Measurements from ENCODE around the gene CD247.
A peak's percentile ranks its signal among the peaks of the same experiment; 100 is the strongest.
"Not testable (repeated sequence)": the region's sequence is repeated elsewhere in the genome, so short reads cannot be mapped to it uniquely, and the experiment has no call there.

Gene CD247

DNA sequence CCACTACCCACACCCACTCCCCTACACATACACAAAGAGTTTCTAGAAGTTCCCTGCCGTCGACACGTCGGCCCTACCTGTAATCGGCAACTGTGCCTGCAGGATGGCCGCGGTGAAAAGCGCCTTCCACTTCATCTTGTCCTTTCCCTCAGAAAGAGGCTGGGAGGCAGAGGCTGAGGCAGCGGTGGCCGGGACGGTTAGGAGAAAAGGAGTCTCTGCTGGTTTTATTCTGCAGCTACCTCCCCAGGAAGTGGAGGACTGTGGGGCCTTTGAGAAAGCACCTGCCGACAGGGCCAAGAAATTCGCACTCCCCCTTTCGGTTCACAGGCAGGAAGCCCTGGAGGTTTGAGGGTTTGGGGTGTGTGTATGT is at the start of gene CD247:
TSS of gene CD247 (minus strand) at position 199 of the 370 bp plus-strand sequence. CDS start at position 135, 64 bp downstream.
- DNase-seq = no peak

DNA sequence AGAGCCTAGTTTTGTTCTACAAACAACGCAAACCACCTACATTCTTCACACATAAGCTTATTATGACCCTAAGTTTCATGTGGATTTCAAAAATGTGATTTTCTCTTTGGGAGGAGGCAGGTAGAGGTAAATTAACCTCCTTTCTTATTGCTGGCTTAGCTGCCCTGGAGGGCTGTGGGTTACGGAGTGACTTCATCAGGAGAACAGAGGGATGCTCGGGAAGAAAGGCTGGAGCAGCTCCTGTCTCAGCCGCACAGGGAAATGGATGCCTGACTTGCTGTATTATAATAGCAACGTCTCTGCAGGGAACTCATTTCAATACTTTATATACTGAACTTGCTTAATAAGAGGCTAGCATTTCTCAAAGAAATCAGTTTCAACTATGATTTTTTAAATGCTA is 49.3 kb upstream of the CD247 start:
- no peak for DNase-seq

DNA sequence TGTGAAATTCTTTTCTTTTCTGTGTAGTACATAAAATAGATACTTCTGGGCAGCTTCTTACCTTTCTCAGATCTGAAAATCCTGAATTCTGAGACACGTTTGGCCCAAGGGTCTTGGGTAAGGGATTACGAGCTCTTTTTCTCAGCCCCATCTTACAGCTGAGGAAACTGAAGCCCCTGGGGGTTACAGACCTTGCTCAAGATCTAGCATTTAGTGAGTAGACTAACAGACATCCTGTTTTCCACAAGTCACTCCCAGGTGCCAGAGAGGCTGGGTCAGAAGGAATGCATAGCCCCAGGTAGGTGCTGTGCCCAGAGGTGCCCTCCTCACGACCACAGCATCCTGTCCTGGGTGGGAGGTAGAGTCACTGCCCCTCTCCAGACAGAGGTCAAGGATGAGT is 48.4 kb upstream of the CD247 start:
- DNase-seq = no peak

DNA sequence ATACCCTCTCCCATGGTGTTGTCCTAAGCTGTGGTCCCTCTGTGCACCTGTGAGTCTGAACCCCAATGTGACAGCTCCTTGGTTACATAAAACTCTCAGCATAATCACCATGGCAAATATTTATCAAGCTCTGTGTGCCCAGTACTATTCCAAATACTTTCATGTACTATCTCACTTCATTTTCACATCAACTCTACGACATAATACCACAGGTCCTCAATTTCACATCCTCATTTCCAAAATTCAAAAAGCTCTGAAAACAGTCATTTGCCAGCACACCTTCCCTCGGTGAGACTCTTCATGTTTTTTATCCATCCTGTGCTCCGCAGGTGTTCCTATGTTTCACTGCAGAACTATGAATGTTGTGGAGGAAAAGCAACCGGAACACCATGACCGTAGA is 47.6 kb upstream of the CD247 start:
- DNase-seq = no peak

DNA sequence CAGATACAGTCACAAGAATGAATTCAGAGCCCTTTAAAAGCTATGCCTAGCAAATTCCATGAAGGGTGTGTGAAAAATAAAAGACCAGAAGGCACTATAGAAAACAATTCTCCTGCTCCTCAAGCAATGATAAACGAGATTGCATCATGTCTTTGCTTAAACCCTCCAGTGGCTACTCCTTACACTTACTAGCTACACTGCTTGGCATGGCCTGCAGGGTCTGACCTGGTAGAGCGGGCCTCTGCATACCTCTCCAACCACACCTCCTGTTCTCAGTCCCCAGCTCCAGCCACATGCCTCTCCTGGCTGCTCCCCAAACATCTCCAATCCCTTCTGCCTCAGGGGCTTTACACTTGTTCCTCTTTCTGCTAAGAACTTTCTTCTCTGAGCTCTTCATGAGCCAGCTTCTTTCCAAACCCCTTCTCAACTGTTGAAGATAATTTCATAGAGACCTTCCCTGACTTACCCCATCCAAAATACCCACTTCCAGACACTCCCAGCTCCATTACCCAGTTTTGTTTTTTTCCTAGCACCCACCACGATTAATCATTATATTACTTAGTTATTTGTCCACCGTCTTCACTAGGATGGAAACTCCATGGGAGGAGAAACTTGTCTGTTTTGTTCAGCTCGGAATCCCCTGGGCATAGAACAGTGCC is 46.4 kb upstream of the CD247 start:
- DNase-seq = no peak

DNA sequence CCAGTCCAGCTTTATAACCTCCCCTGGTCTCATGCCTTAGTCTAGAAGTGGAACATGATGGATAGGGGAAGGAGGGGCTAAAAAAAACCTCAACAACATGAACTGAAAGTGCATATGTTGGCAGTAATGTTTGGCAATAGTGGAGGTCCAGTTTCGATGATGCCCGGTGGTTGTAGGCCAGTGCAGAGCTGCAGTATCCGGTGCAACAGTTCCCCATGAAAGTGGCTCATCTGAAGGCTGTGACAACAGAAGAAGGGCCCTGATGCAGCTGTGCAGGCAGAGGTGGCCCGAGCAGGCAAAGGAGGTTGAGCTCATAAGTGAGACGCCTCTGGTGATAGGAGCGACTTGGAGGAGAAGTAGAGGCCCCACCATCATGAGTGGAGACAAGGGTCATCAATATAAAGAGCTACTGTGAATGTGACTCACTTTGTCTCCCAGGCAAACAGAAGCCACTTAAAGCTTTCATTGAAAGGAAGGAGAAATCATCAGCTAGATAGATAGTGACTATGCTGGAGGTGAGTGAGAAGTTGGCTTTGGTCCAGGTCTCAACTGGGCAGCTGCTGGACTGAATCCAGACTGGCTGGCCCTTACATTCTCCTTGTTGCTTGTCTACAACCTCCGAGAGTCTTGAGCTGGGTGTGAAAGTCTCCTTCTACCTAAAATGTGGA is 45.4 kb upstream of the CD247 start:
- no peak for DNase-seq

DNA sequence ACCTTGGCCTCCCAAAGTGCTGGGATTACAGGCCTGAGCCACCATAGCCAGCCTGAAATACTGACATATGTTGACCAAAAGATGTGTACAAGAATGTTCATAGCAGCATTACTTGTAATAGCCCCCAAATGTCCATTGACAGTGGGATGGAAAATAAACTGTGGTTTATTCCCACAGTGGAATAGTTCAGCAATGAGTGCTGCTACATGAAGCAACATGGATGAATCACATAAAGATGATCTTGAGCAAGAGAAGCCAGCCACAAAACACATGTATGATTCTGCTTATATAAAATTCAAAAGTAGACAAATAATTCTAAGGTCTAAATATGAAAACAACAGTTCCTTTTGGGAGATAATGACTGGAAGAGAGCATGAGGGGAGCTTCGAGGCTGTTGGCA is 44.4 kb upstream of the CD247 start:
- no peak for DNase-seq

DNA sequence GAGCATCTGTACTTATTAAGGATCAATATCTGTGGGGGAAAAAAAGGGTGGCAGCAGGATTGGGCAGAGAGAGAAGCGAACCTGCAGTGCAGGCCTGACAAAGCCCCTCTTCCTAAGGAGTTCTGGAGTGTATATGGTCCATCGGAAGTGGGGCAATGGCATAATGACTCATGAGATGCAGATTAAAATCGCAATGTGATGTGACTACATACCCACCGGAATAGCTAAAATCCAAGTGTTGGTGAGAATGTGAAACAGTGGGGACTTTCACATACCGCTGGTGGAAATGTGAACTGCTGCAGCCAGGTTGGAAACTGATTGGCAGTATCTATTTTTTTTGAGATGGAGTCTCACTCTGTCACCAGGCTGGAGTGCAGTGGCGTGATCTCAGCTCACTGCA is 43.4 kb upstream of the CD247 start:
- DNase-seq = no peak

DNA sequence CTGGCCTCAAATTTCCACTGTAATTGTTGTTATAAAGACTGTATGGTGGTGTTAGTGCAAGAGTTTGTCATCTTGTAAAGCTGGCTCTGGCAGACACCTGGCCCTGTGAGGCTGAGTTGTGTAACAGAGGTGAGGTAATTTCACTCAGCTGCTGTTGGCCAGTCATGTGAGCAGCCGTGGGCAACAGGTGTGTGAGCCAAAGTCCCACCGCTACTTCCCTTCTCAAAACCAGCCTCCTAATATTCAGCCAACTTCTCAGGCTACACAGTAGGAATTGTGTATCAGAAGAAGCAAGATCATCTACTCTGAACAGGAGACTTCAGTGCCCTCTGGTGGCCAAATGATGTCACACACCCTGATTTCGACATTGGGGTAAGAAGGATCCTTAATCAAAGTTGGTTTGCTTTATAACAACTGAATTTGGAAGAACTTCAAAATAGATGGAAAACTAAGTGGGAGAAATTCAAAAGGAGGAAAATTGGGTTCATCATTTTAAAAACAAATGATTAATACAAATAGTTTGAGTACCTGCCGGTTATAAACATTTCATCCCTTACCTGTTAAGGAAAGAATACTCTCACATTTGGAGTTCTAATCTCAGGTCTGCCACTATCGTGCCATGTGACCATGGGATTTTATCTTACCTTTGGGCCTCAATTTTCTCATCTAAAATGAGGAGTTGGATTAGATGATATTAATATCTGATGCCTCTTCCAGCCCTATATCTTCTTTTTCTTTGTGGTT is 37.8 kb upstream of the CD247 start:
- DNase-seq = peak; percentile 75 to 87

DNA sequence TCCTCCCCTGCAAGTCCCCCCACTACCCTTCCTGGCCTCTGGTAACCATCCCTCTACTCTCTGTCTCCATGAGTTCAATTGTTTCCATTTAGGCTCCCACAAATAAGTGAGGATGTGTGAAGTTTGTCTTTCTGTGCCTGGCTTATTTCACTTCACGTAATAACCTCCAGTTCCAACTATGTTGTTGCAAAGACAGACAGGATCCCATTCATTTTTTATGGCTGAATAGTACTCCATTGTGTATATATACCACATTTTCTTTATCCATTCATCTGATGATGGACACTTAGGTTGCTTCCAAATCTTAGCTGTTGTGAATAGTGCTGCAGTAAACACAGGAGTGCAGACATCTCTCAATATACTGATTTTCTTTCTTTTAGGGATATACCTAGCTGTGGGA is 36.7 kb upstream of the CD247 start:
- DNase-seq = not testable (repeated sequence)

DNA sequence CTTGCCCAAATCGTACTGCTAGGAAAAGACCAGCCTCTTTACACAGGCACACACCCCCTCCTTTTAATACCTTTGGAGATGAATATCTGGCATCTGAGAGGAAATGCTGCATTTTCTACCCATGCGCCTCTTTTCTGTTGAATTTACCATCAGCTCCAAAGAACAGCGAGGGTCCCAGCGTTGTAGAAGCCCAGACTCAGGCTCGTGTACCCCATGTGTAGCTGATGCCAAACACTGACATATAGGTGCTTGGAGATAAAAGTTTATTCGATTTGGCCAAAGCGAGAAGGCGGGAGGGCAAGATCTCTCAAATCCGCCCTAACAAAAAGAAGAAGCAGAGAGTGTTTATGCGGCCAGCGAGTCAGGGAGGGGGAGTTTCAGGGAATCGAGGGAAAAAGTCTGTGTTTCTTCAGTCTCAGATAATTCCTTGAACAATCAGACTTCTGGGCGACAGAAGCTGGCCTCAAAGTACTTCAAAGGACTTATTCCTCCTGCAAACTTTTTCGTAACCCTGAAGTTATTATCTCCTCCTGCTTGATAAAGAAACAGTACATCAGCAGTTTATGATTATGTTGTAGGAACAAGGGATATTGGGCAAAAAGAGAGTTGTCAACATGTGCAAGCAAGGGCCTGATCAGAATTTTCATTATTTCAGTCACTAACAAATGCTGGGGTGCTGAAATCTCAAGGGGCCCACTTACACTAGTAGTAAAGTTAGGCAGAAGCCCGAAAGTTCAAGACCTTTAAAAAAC is 35.9 kb upstream of the CD247 start:
- DNase-seq = no peak

DNA sequence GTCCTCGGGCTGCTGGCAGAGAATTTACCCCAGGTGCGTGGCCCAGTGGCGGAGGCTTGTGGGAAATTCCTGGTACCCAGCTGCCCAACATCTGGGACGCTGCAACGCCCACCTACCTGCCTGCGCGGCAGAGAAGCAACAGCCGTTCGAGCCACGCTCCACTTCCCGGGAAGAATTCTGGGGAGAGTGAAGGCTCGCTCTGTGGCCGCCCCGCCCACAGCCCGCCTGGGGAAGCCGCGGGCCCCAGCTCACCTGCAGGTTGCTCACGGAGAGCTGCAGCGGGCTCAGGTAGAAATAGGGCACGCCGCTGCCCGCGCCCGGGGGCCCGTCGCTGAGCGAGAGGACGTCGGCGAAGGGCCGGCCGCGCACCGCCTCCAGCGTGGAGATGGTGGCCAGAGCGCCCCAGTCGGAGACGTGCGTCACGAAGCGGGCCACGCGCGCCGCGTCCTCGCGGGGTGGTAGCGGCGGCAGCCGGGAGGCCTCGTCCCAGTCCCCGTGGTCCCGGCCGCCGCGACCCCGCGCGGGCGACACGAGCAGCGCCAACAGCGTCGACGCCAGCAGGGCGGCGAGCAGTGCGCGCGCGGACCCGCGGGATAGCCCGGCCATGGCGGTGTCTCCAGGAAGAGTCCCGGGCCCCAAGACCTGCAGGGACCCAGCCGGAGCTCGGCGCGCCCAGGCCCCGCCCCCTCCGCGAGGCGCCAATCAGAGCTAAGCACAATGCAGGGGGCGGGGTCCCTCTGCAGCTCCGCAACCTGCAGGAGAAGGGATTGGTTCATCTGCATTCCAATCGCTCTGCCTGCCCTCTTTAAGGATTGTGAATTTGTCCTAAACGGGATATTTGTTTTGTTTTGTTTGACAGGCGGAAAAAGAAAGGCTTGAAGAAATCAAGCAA is 35.1 kb upstream of the CD247 start, which contains the start of gene CREG1:
TSS of gene CREG1 (minus strand) at position 627 of the 892 bp plus-strand sequence.
- peak; percentile 87 to 96 for DNase-seq

DNA sequence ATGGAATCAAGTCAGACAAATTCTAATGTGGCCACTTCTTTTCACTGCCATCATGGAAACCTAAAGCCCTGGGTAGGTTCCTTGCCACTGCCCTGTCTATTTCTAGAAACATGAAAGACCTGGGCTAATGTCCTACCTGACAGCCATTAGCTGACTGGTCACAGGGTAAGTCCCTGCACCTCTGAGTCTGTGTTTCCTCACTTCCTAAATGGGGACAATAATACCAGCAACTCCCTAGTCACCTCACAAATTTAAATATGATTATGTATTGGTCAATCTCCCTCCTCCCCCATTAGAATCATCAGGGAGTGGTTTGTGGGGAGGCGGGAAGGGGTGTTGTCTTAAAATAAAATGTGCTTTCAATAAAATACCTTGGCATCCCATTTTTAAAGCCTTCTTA is 33.0 kb upstream of the CD247 start:
- no peak for DNase-seq

DNA sequence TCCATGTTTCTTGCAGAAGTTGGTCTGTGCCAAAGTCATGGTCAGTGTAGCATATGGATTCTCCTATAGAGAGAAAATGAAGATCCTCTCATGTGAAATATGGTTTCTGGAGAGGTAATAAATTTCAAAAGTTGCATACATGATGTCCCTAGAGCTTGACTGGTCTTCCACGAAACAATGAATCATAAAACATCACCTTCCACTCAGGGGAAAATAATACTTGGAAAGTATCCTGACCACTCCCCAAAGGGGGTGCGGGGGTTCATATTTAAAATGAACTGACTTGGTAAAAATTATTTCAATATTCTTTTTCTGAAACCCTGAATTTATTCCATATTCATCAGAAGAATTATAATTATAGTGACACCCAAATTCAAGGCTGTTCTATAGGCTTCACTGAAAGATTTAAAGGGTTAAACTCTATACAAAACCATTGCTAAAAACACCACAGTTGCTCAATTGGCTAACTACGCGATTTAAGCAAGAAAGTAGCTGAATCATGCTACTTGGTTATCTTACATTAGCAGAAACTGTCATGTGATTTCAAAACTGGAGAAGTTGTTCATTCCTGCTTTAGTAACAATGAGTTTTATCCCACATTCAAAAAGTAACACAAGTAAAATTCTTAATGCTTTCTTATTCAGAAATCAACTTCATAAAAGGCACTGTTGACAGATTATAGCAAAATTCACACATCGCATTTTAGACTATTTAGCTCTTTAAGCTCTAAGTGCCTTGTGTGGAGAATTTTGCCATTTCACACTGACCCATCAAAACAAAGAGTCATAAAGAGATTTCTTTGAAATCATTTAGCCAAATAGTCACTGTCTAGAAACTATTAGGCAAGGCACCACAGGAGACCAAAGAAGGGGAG is 30.0 kb upstream of the CD247 start:
- no peak for DNase-seq

DNA sequence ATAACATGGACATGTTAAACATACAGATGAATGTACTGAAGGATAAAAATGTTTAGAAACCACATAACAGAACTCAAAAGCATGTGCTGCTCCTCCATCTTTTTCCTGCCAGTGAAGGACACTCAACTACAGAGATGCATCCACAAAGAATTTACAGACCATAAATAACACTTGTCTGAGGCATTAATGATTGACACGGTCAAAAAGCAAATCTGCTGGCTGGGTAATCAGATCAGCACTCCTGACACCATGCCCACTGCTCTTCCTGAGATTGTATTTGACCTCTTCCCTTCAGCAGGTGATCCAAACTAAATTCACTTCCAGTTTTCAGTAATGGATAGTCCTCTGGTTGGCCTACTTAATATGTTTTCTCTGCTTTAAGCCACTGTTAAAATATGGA is 28.6 kb upstream of the CD247 start:
- DNase-seq = no peak

DNA sequence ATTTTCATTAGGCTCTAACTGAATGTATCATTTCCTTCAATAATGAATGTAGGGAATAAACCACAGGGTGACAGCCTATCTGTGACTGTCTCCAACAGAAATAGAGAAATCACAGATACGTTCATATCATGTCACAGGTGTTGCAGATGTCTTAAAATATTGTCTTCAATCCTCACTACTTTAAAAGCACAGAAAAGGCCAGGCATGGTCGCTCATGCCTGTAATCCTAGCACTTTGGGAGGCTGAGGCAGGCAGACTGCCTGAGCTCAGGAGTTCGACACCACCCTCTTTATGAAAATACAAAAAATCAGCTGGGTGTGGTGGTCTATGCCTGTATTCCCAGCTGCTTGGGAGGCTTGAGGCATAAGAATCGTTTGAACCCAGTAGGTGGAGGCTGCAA is 27.0 kb upstream of the CD247 start:
- no peak for DNase-seq

DNA sequence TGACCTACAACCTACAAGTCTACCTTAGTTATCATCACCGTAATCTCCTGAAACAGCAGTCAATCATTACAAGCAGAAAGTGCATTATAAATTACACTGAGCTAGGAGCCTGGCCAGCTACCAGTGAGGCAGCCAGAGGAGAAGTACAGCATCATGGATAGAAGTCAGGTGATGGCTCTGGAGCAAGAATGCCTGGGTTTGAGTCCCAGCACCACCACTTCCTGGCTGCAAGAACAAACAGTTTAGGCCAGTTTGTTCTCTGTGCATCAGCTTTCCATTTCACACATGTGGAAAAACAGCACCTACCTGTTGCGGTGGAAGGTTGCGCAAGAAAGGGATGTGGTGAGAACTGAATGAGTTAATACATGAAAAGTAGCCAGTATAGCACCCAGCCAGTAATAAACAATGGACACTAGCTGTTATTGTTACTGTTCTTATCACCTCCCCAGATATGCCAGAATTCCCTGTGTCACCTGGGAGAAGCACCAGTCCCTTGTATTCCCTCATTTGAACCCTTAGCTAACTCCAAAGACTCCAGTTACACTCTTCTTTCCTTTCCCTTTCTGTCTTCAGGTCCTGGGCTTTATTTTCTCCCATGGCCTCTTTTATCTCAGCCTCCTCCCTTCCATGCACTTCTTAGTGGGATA is 26.2 kb upstream of the CD247 start:
- DNase-seq = no peak

DNA sequence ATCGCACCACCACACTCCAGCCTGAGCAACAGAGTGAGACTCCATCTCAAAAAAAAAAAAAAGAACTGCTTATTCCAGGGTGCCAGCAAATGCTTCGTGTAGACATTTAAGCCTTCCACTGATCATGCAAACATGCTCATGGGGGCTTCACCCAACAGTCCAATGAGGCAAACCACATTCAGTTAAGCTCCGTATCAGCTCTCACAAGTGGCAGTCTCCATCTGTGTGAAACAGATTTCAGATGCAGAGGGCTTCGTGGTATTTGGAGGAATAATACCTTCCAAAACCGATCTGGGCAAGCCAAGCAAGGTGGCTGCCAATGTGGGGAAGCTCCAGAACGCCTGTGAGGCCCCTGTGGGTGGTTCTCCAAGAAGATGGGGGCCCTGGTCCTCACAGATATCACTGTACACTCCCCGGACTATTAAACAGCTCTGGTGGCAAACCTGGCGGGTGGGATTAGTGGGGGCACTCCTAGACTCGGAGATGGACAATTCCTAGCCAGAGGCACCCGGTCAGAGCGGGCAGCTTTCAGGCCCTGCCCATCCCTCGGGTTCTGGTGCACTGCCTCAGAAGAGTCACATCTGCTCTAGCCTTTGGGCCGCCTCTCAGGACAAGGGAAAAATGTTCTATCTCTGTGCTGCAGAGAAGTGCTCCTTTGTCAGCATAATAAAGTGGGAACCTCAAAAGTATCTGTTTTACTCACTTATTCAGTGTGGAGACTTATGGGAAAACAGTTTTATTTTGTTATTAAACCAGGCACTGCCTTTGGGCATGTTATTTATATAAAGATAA is 25.1 kb upstream of the CD247 start:
- DNase-seq = no peak

DNA sequence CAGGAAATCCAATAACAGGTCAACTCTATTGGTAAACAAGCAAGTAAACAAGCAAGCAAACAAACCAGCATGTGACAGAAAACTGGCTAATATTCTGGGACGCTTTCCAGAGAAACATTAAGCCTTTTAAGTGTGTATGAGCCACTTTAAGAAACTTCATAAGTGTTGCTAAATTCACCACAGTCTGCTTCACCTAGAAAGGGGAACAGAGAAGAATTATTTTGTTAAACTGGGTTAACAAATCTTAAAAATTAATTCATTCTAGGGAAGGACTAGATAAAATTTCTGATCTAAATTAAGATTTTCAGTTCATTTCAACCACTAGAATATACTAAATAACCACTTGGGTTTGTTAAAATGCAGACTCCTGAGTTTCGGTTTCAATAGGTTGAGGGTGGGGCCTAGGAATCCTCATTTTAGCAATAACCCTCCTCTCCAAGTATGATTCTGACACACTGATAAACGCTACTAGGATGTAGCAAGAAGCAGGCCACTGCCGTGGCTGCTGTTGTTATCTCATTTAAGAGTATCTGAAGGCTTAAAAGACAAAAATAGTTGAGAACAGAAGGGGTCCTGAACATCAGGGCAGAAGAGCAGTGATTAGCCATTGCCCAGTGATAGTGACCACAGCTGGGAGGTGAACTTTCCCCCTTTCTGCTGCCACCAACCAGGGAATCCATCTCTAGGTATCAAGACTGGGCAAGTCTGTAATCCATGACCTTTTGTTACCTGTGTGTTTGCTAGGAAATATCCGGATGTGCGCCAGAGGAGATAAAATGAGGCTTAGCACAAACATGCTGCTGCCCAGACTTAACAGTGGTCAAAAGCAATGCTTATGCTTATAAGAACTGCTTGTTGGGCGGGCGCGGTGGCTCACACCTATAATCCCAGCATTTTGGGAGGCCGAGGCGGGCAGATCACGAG is 24.0 kb upstream of the CD247 start:
- no peak for DNase-seq
